Stimulated activated CD4-positive, alpha-beta T cell treated with anti-CD3 and anti-CD28 coated beads, TNF-alpha, amount 100 ng/mL, for 24 hours (primary cell): Measurements from ENCODE around the gene LUZP1.

Experiments used
- DNase-seq, 3 experiments: peaks; one replicate each; pipeline ENCODE4 v3.0.0-alpha.2; 2020; ENCODE audit warnings: low read depth in 3 of 3

The LUZP1 gene

DNA sequence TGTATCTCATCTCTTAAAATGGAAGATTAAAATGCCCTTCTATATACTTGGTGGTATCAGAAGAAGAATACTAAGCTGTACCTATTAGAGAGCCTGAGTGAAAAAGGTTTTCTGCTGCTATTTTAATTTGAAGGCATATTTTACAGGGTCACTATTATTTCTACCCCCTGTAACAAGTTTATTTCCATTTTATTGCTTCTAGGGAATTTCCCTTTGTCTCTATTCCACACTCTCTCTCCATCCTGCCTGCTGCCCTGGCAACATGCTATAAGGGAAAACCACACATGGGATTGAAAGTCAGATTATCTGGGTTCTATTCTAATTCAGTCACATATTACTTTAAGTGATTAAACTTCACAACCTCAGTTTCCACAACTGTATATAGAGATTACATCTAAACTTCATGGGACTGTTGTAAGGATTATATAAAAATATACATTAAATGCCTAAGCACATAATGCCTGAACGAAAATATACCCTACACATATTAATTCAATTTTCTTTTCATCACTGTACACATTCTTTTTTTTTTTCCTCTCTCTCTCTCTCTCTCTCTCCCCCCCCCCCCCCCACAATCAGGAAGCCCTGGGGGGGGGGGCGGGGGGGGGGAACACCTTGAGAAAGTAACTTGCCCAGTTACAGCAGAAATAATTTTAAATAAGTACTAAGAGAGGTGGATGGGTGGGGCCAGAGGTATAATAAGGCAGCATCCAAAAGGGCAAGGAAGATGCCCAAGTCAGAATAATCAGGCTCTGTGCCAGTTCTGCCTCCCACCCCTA lies 51.5 kb downstream of the LUZP1 start:
- no peak for DNase-seq

DNA sequence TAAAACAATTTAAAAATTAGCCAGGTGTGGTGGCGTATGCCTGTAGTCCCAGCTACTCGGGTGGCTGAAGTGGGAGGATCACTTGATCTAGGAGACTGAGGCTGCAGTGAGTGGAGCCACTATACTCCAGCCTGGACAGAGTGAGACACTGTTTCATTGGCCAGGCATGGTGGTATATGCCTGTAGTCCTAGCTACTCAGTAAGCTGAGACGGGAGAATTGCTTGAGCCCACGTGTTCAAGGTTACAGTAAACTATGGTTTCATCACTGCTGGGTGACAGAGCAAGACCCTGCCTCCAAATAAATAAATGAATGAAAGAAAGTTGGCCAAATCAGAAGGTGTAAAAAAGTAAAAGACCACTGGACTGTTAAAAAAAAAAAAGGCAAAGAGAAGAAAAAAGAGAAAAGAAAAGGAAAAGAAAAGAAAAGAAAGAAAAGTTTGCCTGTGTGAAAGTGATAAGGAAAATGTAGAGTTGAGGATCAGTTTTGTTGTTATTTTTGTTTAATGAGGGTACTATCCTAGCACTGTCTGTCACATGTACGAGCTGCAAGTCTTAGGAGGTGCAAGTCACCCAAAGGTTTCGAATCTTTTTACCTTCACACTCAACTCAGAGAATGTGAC lies 52.3 kb downstream of the LUZP1 start:
- no peak for DNase-seq

DNA sequence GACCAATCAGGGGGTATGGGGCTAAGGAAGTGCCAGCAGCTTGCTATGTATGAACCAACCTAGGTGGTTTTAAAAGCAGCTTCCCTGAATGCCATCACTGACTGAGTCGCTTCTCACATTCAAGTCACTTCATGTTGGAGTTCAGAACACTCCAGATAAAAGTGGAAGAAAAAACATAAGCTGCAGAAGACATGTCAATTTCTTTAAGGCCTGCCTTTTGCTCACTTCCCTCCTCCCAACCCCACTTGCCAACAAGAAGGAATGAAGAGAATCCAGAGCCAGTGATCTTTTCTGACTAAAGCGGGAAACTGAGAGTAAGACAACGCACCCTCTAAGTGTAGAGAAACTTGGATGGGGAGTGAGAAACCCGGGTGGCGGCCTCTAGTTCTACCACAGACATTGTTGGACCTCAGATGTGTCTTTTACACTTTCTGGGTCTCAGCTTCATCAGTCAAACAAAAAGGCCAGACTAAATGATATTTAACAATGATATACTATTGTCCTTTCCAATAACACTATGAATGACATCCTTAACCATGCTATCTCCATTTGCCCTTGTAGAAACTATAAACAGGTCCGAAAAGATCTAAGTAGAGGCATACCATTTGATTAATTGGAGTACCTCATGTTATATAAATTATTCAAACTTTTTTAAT lies 54.1 kb downstream of the LUZP1 start:
- no peak for DNase-seq

DNA sequence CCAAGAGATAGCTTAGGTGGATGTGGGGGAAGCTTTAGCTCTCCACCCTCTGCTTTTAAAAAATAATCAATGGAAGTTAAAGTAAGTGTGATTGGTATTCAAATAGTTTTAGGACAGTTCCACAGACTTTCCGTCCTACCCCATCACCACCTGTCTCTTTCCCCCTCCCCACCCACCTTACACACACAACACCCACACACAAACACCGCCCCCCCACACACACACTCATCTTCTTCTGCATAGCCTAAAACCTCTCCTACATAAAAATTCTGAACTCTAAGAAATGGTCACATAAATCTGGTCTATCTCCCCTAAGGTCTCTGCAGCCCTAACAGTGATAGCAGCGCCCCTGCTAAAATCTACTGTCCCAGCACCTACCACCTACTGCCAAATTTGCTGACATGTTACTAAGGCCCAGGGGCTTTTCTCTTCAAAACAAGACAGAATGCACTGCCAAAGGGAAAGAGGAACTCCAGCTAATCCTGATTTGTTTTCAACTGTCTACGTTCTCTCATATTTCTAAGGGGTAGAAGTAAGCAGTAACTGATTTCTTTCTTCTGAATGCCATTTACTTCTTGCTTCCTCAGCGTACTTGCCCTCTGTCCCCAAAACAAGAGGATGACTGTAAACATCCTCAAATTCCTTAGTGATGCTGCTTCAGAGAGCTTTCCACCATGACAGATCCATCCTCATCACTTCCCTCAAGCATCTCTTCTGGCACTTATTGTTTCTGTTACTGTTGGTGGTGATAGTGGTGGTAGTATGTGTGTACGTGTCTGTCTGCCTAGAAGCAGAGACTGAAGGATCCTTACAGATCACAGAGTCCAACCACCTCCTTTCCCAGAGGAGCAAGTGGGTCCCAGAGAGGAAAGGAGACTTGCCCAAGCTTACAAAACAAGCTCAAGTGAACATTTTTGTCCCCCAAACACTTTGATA lies 56.8 kb downstream of the LUZP1 start:
- no peak for DNase-seq

DNA sequence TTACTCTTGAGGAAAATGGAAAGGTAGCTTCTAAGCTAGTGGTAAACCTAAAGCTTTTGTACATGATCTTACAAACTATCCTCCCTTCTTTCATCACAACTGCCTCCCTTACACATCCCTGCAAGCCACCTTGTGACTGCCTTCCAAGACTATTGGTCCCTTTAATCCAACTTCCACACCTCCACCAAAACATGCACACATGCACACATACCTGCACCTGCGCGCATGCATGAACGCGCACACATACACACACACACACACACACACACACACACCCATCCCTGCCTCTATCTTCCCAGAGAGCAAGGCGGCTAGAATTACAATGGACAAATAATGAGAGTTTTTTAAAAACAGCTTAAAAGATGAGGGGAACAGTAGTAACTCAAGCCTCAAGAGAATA lies 58.3 kb downstream of the LUZP1 start:
- no peak for DNase-seq

GRCh38 chr1:23108918-23109533 lies 59.6 kb downstream of the LUZP1 start:
- DNase-seq: peak in 1 of 3 experiments; percentile 24

- peak in 1 of 3 experiments; percentile 8 for DNase-seq
Measured at GRCh38 chr1:23103001-23103889, 65.4 kb downstream of the LUZP1 start.

DNA sequence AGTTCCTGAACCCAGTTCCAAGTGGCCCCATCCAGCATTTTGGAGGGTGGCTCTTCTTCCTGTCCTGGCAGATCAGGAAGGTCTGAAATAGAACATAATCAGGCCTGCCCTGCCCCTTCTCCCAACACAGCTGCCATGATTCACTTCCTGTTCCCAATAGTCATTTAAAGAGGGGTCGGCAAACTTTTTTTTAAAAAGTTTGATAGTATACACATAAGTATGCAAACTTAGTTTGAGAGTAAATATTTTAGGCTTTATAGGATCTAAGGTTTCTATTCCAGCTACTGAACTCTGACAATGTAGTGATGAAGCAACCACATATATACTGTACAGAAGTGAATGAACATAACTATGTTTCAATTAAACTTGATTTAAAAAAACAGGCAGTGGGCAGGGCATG lies 66.4 kb downstream of the LUZP1 start:
- DNase-seq: no peak

- no peak for DNase-seq
Measured at GRCh38 chr1:23101887-23102286, 66.8 kb downstream of the LUZP1 start.

GRCh38 chr1:23101101-23101827 lies 67.4 kb downstream of the LUZP1 start:
- DNase-seq: no peak

DNA sequence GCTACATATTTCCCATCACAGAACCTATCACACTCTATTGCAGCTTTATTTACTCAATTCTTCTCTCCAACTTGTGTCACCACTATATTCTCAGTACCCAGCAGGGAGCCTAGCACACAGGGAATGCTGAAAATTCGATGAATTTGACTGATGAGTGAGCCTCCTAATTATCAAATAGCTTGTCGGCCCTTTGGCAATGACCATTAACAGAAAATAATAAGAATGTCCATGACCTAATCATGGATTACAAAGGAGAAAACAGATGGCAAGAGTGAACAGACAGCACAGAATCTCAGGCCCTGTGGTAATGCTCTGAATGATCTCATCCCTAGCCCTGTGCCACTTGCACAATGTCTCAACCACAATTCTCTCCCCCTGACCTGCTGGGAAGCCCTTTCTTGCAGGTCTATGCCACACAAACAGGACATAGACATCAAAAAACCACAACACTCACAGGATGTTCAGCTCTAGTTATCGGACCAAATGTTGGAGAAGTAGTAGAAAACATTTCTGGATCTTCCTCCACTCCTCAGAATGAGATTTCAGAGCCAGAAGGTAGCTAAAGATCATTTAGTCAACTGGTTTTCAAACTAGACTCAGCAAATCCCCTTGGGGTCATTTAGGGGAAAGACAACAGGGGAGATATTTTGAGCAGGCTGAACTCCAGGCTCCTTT lies 68.4 kb downstream of the LUZP1 start:
- no peak for DNase-seq

DNA sequence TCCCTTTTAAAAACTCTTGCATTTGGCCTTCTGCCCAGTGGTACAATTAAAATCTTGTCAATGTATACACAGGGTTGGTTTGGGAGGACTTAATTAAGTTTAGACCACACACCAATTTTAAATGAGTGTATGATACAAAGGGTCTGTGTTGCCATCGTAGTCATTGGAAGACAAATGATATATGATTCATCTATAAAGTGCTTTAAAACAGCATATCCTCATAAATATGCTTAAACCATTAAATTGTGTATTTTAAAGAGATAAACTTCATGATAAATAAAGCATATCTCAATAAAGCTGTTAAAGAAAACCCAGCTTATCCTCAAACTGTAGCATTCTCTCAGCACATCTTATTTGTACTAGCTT lies 69.5 kb downstream of the LUZP1 start:
- no peak for DNase-seq

DNA sequence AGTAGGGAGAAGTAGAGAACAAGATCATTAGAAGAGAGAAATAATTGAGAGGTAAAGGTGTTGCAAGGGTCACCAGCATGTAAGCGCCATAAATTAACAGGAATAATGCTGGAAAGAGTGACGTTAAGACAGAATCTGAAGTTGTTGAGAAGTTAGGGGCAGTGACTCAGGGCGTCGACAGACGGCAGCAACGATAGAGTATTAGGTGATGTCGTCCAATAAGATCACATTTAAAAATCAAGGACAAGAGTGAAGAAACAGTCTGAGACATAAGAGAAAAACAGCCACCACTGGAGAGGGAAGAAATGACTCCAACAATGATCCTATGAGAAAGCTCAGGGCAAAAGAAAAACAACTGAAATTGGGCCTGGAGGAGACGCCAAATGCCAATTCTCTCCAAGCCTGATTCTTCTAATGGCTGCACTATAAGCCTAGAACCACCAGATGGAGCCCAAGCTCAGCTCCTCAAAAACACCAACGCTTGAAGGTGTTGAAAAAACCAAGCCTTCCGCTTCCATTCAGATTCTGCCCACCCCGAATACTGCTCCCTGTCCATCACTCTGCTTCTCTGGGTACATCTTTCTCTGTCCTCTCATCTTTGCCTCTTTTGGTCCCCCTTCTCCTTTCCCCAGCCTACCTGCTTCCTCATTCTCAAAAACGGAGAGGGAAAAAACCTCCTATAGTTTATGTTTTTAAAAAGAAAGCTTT lies 70.0 kb downstream of the LUZP1 start:
- DNase-seq: peak; percentile 16 to 51 (median 33)

DNA sequence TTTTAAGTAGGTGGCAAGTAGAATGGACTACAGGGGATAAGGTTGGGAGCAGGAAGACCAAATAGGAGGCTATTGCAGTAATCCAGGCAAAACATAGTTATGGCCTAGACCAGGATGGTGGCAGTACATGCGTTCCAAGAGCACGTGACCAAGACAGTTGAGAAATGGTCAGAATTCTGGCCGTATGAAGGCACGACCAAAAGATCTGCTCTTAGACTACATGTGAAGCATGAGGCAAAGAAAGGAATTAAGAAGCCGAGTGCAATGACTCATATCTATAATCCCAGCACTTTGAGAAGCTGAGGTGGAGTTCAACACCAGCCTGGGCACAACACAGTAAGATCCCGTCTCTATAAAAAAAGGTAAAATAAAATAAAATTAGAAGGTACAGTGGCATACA lies 71.3 kb downstream of the LUZP1 start:
- DNase-seq: no peak

- DNase-seq: no peak
Measured at GRCh38 chr1:23092447-23092846, 76.2 kb downstream of the LUZP1 start.

GRCh38 chr1:23091545-23091944 lies 77.1 kb downstream of the LUZP1 start:
- DNase-seq: no peak

DNA sequence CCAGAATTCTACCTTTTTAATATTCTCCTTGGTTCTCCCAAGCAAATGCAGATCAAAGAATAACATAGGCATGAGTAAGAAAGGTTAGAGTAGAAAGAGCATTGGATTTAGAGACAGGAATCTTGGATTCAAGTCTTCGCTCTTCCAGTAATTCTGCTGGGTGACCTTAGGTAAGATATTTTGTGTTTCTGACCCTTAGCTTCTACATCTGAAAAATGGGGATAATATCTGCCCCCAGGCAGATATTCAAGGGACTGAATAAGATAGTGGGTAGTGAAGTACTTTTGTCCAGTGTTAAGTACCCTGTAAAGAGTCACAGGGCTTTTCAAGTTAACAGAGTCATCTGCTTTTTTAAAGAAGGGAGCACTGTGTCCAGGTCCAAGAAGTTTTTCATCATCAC lies 78.6 kb downstream of the LUZP1 start:
- DNase-seq: no peak

DNA sequence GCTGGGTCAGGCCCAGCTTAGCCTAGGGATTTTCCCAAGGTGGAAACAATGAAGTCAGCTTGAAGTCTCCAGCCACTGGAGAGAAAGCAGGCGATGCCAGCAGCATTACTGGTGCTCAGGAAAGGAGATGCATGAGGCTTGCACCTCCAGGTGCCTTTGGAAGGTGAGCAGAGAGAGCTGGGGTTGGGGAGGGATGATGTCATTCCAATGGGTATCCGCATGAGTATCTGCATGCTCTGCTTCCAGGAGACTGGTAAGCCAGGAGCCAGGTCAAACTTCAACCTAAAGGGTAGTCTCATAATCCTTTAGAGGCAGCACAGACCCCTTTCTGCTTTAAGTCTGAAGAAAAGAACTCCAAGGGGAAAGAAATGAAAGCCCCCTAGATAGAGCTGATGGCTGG lies 80.6 kb downstream of the LUZP1 start:
- DNase-seq: no peak

DNA sequence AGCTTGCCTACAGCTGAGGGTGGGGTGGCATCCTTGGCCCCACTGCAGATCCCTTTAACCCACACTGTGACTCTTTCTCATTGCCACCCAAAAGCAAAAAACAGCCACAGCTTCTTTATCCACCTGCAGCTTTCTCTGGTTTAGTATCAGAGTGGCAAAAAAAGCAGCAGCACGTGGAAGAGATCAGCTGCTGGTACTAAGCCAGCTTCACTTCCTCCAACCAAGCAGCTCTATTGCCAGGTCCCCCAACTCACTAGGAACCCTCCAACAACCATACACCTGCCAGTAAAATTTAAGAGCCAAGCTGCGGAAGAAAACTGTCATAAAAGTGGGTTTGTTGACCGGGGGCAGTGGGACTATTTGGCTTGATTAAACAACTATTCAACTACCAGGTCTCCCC lies 83.0 kb downstream of the LUZP1 start:
- no peak for DNase-seq
